H9 (cell line): ENCODE data around the gene ATP6AP1. TPM values are rescaled to one million over a fixed set of nuclear protein-coding genes. Genes with fewer than 3 reads are reported as not detected.

Source experiments
- DNase-seq: peaks from one replicate; pipeline ENCODE4 v3.0.0-alpha.2; 2017
- H2AFZ ChIP-seq: one replicate; pipeline ENCODE4 v1.6.1; 2013; ENCODE audit warnings: mild to moderate bottlenecking, low read length, control low read depth, moderate library complexity
- H2AK5ac ChIP-seq: 2 replicates; pipeline ENCODE4 v1.6.1; 2013; ENCODE audit warnings: low read length, control low read depth, mixed read lengths; ENCODE audit not compliant: insufficient read length
- H2BK120ac ChIP-seq: one replicate; pipeline ENCODE4 v1.6.1; 2013; ENCODE audit warnings: low read depth, mild to moderate bottlenecking, low read length, control low read depth, inconsistent platforms; ENCODE audit not compliant: poor library complexity, severe bottlenecking
- H2BK12ac ChIP-seq: 2 replicates; pipeline ENCODE4 v1.6.1; 2013; ENCODE audit warnings: low read length, control low read depth, mixed read lengths, low read depth; ENCODE audit not compliant: insufficient read length
- H2BK15ac ChIP-seq: 2 replicates; pipeline ENCODE4 v1.6.1; 2013; ENCODE audit warnings: low read depth, low read length, control low read depth
- H2BK20ac ChIP-seq: one replicate; pipeline ENCODE4 v1.6.1; 2013; ENCODE audit warnings: low read depth, mild to moderate bottlenecking, low read length, control low read depth, inconsistent platforms; ENCODE audit not compliant: poor library complexity, severe bottlenecking
- H2BK5ac ChIP-seq: 2 replicates; pipeline ENCODE4 v1.6.1; 2013; ENCODE audit warnings: low read length, control low read depth, mixed read lengths; ENCODE audit not compliant: insufficient read length
- H3K14ac ChIP-seq: 2 replicates; pipeline ENCODE4 v1.6.1; 2013; ENCODE audit warnings: low read length, control low read depth; ENCODE audit not compliant: insufficient read depth
- H3K18ac ChIP-seq: 2 replicates; pipeline ENCODE4 v1.6.1; 2013; ENCODE audit warnings: low read depth, mild to moderate bottlenecking, mixed read lengths, low read length, control low read depth; ENCODE audit not compliant: insufficient read length
- H3K23ac ChIP-seq: 2 replicates; pipeline ENCODE4 v1.6.1; 2013; ENCODE audit warnings: low read length, control low read depth, mixed read lengths, low read depth; ENCODE audit not compliant: insufficient read length
- H3K23me2 ChIP-seq: 2 replicates; pipeline ENCODE4 v1.6.1; 2013; ENCODE audit warnings: low read depth, mild to moderate bottlenecking, mixed read lengths, low read length, control low read depth; ENCODE audit not compliant: insufficient read length, poor library complexity, severe bottlenecking
- H3K27ac ChIP-seq: 2 replicates; pipeline ENCODE4 v1.5.1; 2013; ENCODE audit warnings: low read length, control low read depth, mixed read lengths, low read depth; ENCODE audit not compliant: insufficient read length
- H3K27me3 ChIP-seq: 2 replicates; pipeline ENCODE4 v1.6.1; 2013; ENCODE audit warnings: low read length, control low read depth, inconsistent platforms; ENCODE audit not compliant: insufficient read depth
- H3K4ac ChIP-seq: 2 replicates; pipeline ENCODE4 v1.6.1; 2013; ENCODE audit warnings: low read depth, mild to moderate bottlenecking, control low read depth, inconsistent platforms, low read length, moderate library complexity
- H3K4me1 ChIP-seq: 2 replicates; pipeline ENCODE4 v1.6.1; 2013; ENCODE audit warnings: low read length, control low read depth, inconsistent platforms; ENCODE audit not compliant: insufficient read depth
- H3K4me2 ChIP-seq: 2 replicates; pipeline ENCODE4 v1.6.1; 2013; ENCODE audit warnings: low read length, control low read depth, mixed read lengths; ENCODE audit not compliant: insufficient read length, insufficient read depth
- H3K56ac ChIP-seq: 2 replicates; pipeline ENCODE4 v1.6.1; 2013; ENCODE audit warnings: low read depth, mild to moderate bottlenecking, mixed read lengths, low read length, control low read depth; ENCODE audit not compliant: insufficient read length
- H3K79me1 ChIP-seq: 2 replicates; pipeline ENCODE4 v1.6.1; 2013; ENCODE audit warnings: low read depth, mild to moderate bottlenecking, moderate library complexity, low read length, control low read depth, inconsistent platforms; ENCODE audit not compliant: insufficient read depth, poor library complexity, severe bottlenecking
- H3K79me2 ChIP-seq: 2 replicates; pipeline ENCODE4 v1.6.1; 2013; ENCODE audit warnings: low read length, control low read depth, inconsistent platforms; ENCODE audit not compliant: insufficient read depth
- H3K9ac ChIP-seq: 2 replicates; pipeline ENCODE4 v1.6.1; 2013; ENCODE audit warnings: low read length, control low read depth, mixed read lengths; ENCODE audit not compliant: insufficient read length; ENCODE audit errors: extremely low read depth
- H3K9me3 ChIP-seq: one replicate; pipeline ENCODE4 v1.6.1; 2013; ENCODE audit warnings: low read depth, low read length, inconsistent platforms; ENCODE audit not compliant: control insufficient read depth
- H3T11ph ChIP-seq: one replicate; pipeline ENCODE4 v1.6.1; 2013; ENCODE audit warnings: mild to moderate bottlenecking, low read length, control low read depth, inconsistent platforms
- H4K20me1 ChIP-seq: one replicate; pipeline ENCODE4 v1.6.1; 2013; ENCODE audit not compliant: control insufficient read depth, insufficient read length, insufficient read depth
- H4K5ac ChIP-seq: 2 replicates; pipeline ENCODE4 v1.6.1; 2013; ENCODE audit warnings: low read depth, mild to moderate bottlenecking, mixed read lengths, low read length, control low read depth; ENCODE audit not compliant: insufficient read length
- H4K8ac ChIP-seq: replicated peaks from 2 replicates; pipeline ENCODE4 v1.6.1; 2013; ENCODE audit warnings: low read length, control low read depth, mixed read lengths, low read depth; ENCODE audit not compliant: insufficient read length
- H4K91ac ChIP-seq: 2 replicates; pipeline ENCODE4 v1.6.1; 2013; ENCODE audit warnings: low read depth, mild to moderate bottlenecking, moderate library complexity, mixed read lengths, low read length, control low read depth; ENCODE audit not compliant: insufficient read length
- H3K27ac Mint-ChIP-seq, 3 experiments: 2 replicates in 2 of 3; 3 replicates in 1 of 3; pipeline ENCODE4 v1.8.0; 2020 to 2021; ENCODE audit warnings: mixed read lengths in 3 of 3, mild to moderate bottlenecking in 1 of 3, moderate library complexity in 1 of 3
- H3K27me3 Mint-ChIP-seq: 2 replicates; pipeline ENCODE4 v1.8.0; 2021; ENCODE audit warnings: low read depth, mild to moderate bottlenecking, moderate library complexity, mixed read lengths
- H3K36me3 Mint-ChIP-seq, 3 experiments: 2 replicates in 2 of 3; 3 replicates in 1 of 3; pipeline ENCODE4 v1.8.0; 2020 to 2021; ENCODE audit warnings: low read depth in 3 of 3, mixed read lengths in 3 of 3; ENCODE audit not compliant: insufficient read depth in 1 of 3
- H3K4me1 Mint-ChIP-seq, 2 experiments: 2 replicates each; pipeline ENCODE4 v1.8.0; 2020; ENCODE audit warnings: mixed read lengths in 2 of 2
- H3K4me3 Mint-ChIP-seq, 2 experiments: 2 replicates in 1 of 2; 3 replicates in 1 of 2; pipeline ENCODE4 v1.8.0; 2020 to 2021; ENCODE audit warnings: mild to moderate bottlenecking in 2 of 2, mixed read lengths in 2 of 2, moderate library complexity in 1 of 2
- H3K9me3 Mint-ChIP-seq, 2 experiments: 2 replicates in 1 of 2; 3 replicates in 1 of 2; pipeline ENCODE4 v1.8.0; 2020; ENCODE audit warnings: mild to moderate bottlenecking in 2 of 2, mixed read lengths in 2 of 2, moderate library complexity in 1 of 2
- CTCF ChIP-seq: fragments of 200-600 bp; sonication (generic); conservative IDR thresholded peaks from 3 replicates; pipeline ENCODE4 v1.8.0; 2021; ENCODE audit warnings: antibody characterized with exemption, mild to moderate bottlenecking
- WGBS: extraction: QIAGEN DNeasy Blood & Tissue Kit; methylation state at CpG from one replicate; pipeline ENCODE4 v1.1.7; 2013; ENCODE audit warnings: missing lambda C conversion rate, low lambda C conversion rate, mixed read lengths; ENCODE audit not compliant: insufficient read length; ENCODE audit errors: extremely low coverage; 5-methylcytosine and 5-hydroxymethylcytosine counted together
- total RNA-seq: library from RNA; stranded (reverse); gene quantifications from 2 replicates; pipeline ENCODE4 v1.2.1, GENCODE V29; 2021

The ATP6AP1 gene
- total RNA-seq, 1 experiment from 2014 or later, result 45.6 TPM

- Histone ChIP-seq H2BK20ac (no peak overlapping the region), H2AK5ac (no peak overlapping the region), H3K9ac (peak overlapping the region; percentile 26), H2AFZ (no peak overlapping the region), H2BK120ac (no peak overlapping the region), H3K4me1 (no peaks in the 10 kb centered on the region; the same call in 1 of the 2 replicates), H4K20me1 (no peaks in the 10 kb centered on the region), H4K5ac (no peak overlapping the region), H3K27ac (peak overlapping the region; percentile 83), H3T11ph (no peak overlapping the region), H3K18ac (no peak overlapping the region), H3K79me2 (no peaks in the 10 kb centered on the region; the same call in 1 of the 2 replicates), H4K8ac (no peak overlapping the region), H3K56ac (no peak overlapping the region), H3K4ac (no peak overlapping the region), H2BK12ac (no peak overlapping the region), H3K23ac (no peak overlapping the region), H3K79me1 (no peaks in the 10 kb centered on the region), H3K27me3 (no peaks in the 10 kb centered on the region), H3K23me2 (peaks cover 9% of the 10 kb centered on the region), H3K9me3 (peaks cover 14% of the 10 kb centered on the region), H2BK15ac (no peak overlapping the region), H2BK5ac (no peak overlapping the region), H3K14ac (no peak overlapping the region), H4K91ac (no peak overlapping the region), H3K4me2 (peak overlapping the region; percentile 37)
- Mint-ChIP-seq H3K4me1 (peaks cover 17 to 42% of the 10 kb centered on the region in 2 experiments), H3K9me3 (peaks cover 46 to 53% of the 10 kb centered on the region in 2 experiments), H3K4me3 (peak overlapping the region; percentile 42 to 48; a peak in 3 of 5 replicates), H3K36me3 (peaks cover 15 to 29% (median 22%) of the 10 kb centered on the region in 3 experiments), H3K27me3 (peaks cover 2% of the 10 kb centered on the region; the same call in 1 of the 2 replicates), H3K27ac (peak overlapping the region in 1 of 3 experiments; percentile 88; a peak in 2 of 7 replicates)
- DNase-seq, result no peak
- no CpG with 5 or more reads among the region's 6 CpGs for WGBS
- TF ChIP-seq CTCF, result no peak
Measured at GRCh38 chrX:154381271-154381670, 47.2 kb upstream of the ATP6AP1 start.
